Activated B cell treated with CpG ODN at 0.5 μM for 24 hours (primary cell): Measurements from ENCODE around the gene TSPAN9. TPM values are rescaled to one million over a fixed set of nuclear protein-coding genes. Genes with fewer than 3 reads are reported as not detected.

ENCODE experiments used
- ATAC-seq: fragments of 200-7000 bp; cut with Tn5 transposase; one replicate; pipeline ENCODE4 v1.10.0; 2021; ENCODE audit warnings: low read depth, mild to moderate bottlenecking, moderate library complexity
- CTCF ChIA-PET: fragments of 350-600 bp; sonication (Branson Sonifier 250); formaldehyde crosslinking; loops from one replicate; lab custom pipeline; 2021; ENCODE audit warnings: antibody characterized with exemption; lab: Charles Lee
- POLR2A ChIA-PET: fragments of 350-600 bp; sonication (Branson Sonifier 250); formaldehyde crosslinking; loops from one replicate; lab custom pipeline; 2021; ENCODE audit warnings: antibody characterized with exemption; lab: Charles Lee
- DNase-seq: peaks from one replicate; pipeline ENCODE4 v3.0.0; 2022
- H3K27ac Mint-ChIP-seq: one replicate; pipeline ENCODE4 v1.8.0; 2020; ENCODE audit warnings: mixed read lengths
- H3K27me3 Mint-ChIP-seq: one replicate; pipeline ENCODE4 v1.8.0; 2021; ENCODE audit warnings: mixed read lengths
- H3K36me3 Mint-ChIP-seq: one replicate; pipeline ENCODE4 v1.8.0; 2021; ENCODE audit warnings: low read depth, mixed read lengths
- H3K4me1 Mint-ChIP-seq: one replicate; pipeline ENCODE4 v1.8.0; 2021; ENCODE audit warnings: mixed read lengths
- H3K4me3 Mint-ChIP-seq: one replicate; pipeline ENCODE4 v1.8.0; 2020; ENCODE audit warnings: mild to moderate bottlenecking, mixed read lengths
- H3K9me3 Mint-ChIP-seq: one replicate; pipeline ENCODE4 v1.8.0; 2020; ENCODE audit warnings: mixed read lengths
- intact Hi-C: fragments of 100-400 bp; cut with micrococcal nuclease; formaldehyde crosslinking; loops from one replicate; pipeline ENCODE4 v1.15.1; 2024
- total RNA-seq: library from RNA; stranded (reverse); gene quantifications from 2 replicates; pipeline ENCODE4 v1.2.3, GENCODE V29; 2022
- TF ChIP-seq, protein P1 (sequence below): fragments of 200-600 bp; IDR thresholded peaks from one replicate; pipeline ENCODE4 v1.8.0; 2022; ENCODE audit warnings: antibody characterized with exemption, mild to moderate bottlenecking

The TSPAN9 gene
- total RNA-seq, 1 donor from 2014 or later: 0.20 TPM

DNA sequence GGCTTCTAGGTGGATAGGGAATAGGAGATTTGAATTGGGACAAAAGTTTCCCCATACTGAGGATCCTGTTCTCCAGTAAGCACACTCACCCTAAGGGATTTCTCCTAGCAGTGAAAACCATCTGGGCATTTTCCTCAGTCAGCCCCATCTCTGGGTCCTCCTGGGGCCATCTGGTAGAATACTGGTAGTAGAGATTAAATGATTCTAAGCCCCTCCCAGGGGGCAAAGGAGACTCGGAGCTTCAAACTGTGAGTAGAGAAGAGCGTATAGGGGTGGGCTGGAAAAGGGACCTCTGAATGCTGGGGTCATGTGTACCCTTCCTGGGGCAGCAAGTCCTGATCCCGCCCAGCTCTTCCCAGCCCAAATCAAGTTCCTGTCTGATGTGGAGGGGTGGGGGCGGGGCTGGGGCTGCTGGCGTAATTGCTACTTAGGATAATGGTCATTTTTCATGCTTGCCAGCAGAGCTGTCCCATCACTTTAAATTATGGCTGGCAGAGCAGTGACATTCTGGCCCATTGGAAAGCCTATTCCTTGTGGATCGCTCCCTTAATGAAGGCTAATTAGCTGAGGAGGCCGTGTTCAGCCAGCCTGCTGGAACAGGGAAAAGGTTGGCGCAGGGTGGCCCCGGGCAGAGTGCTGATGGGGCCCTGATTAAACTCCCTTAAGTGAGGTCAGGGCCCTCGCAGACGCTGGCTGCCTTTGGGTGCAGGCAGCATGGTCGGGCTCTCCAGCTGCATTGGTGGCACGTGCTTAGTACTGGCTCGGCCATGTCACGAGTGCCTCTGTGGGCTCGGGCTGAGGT is 127.8 kb downstream of the TSPAN9 start:
- ATAC-seq (no peak), DNase-seq (no peak)
- ChIA-PET CTCF (no interaction called here), POLR2A (no interaction called here)
- Mint-ChIP-seq H3K4me3 (no peak overlapping the region), H3K36me3 (no peaks in the 10 kb centered on the region), H3K27ac (no peak overlapping the region), H3K27me3 (peaks cover 45% of the 10 kb centered on the region), H3K9me3 (no peaks in the 10 kb centered on the region), H3K4me1 (peaks cover 6% of the 10 kb centered on the region)
- intact Hi-C loops: loop anchor here (5.0 kb wide), 1 partner anchor 72 kb away; no protein-coding TSS in a partner anchor
- TF ChIP-seq, protein P1, sequence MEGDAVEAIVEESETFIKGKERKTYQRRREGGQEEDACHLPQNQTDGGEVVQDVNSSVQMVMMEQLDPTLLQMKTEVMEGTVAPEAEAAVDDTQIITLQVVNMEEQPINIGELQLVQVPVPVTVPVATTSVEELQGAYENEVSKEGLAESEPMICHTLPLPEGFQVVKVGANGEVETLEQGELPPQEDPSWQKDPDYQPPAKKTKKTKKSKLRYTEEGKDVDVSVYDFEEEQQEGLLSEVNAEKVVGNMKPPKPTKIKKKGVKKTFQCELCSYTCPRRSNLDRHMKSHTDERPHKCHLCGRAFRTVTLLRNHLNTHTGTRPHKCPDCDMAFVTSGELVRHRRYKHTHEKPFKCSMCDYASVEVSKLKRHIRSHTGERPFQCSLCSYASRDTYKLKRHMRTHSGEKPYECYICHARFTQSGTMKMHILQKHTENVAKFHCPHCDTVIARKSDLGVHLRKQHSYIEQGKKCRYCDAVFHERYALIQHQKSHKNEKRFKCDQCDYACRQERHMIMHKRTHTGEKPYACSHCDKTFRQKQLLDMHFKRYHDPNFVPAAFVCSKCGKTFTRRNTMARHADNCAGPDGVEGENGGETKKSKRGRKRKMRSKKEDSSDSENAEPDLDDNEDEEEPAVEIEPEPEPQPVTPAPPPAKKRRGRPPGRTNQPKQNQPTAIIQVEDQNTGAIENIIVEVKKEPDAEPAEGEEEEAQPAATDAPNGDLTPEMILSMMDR: no peak

DNA sequence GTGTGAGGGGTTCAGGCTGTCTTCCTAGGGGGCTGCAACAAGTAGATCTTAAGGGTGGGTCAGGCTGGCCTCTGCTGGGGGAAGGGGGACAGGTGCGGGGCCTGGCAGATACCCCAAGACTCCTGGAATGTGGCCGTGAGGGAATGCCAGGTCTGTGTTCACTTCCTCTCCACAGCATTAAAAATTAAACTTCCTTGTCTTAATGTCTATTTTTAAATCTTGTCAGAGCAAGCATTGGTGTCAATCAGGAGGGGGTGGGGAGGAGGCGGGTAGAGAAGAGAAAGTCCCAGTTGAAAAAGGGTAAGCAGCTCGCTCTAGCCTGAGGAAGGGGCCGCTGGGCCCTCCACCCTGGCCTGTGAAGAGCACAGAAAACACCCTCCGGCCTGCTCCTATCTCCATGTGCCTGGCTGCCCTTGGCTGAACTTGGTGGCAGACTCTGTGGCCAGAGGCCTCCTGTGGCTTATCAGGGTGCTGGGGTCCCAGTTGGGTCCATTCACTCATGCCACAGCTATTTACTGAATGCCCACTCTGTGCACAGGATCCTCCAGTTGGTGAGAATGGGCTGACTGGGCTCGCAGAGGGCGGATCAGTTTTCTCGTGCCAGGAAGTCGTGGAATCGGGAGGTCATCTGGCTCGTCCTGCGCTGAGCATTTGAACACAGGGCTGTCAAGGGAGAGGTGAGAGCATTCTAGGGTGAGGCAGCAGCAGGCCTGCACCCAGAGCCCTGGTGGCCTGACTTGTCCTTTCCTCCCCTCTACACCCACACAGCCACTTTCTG is 128.8 kb downstream of the TSPAN9 start:
- POLR2A ChIA-PET: no interaction called here
- CTCF ChIA-PET: interaction anchor here (1.1 kb wide), 1 partner anchor 69 kb away, joined by 4 read pairs; no protein-coding TSS in a partner anchor
- DNase-seq (no peak), ATAC-seq (no peak)
- intact Hi-C loops: no loop called here
- TF ChIP-seq, protein P1: no peak
- no peaks in the 10 kb centered on the region for H3K9me3 Mint-ChIP-seq
- no peak overlapping the region for H3K27ac Mint-ChIP-seq
- peaks cover 5% of the 10 kb centered on the region for H3K4me1 Mint-ChIP-seq
- no peak overlapping the region for H3K4me3 Mint-ChIP-seq
- H3K36me3 Mint-ChIP-seq: no peaks in the 10 kb centered on the region
- peaks cover 44% of the 10 kb centered on the region for H3K27me3 Mint-ChIP-seq

DNA sequence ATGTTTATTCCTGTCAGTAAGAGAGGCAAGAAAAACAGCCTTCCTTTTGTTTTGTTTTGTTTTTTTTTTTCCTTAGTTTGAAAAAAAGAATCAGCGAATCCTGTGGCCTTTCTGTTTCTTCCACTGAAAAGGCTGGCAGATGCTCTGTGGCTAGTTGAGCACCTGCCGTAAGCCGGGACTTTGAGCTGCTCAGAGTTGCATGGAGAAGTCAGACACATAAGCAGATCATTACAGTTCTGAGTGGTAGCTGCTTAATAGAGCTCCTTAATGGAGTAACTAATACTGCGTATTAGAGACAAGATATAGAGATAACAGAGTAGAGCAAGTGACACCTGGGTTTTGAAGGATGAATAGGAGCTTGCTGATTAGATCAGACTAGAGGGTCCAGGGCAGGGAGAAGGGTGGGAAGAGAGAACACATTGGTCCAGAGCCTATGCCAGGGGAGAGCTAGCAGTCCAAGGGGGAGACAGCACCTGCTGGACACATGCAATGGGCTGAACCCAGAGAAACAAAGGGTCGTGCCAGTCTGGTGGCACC is 129.4 kb downstream of the TSPAN9 start:
- H3K27ac Mint-ChIP-seq: no peak overlapping the region
- TF ChIP-seq, protein P1: no peak
- H3K27me3 Mint-ChIP-seq: peaks cover 38% of the 10 kb centered on the region
- no peaks in the 10 kb centered on the region for H3K36me3 Mint-ChIP-seq
- DNase-seq (no peak), ATAC-seq (no peak)
- H3K9me3 Mint-ChIP-seq: no peaks in the 10 kb centered on the region
- CTCF ChIA-PET: interaction anchor here (1.1 kb wide), 1 partner anchor 69 kb away, joined by 4 read pairs; no protein-coding TSS in a partner anchor
- H3K4me3 Mint-ChIP-seq: no peak overlapping the region
- POLR2A ChIA-PET: no interaction called here
- H3K4me1 Mint-ChIP-seq: no peaks in the 10 kb centered on the region
- intact Hi-C loops: no loop called here

- ChIA-PET CTCF (interaction anchor here (1.1 kb wide), 1 partner anchor 68 kb away, joined by 4 read pairs; no protein-coding TSS in a partner anchor), POLR2A (no interaction called here)
- Mint-ChIP-seq H3K27ac (no peak overlapping the region), H3K4me3 (no peak overlapping the region), H3K4me1 (no peaks in the 10 kb centered on the region), H3K36me3 (no peaks in the 10 kb centered on the region), H3K9me3 (no peaks in the 10 kb centered on the region), H3K27me3 (peaks cover 32% of the 10 kb centered on the region)
- ATAC-seq: no peak
- TF ChIP-seq, protein P1: no peak
- intact Hi-C loops: no loop called here
- no peak for DNase-seq
These were observed 130.0 kb downstream of the TSPAN9 start for GRCh38 chr12:3207175-3207574.

- no peaks in the 10 kb centered on the region for H3K4me1 Mint-ChIP-seq
- H3K4me3 Mint-ChIP-seq: no peak overlapping the region
- intact Hi-C loops: no loop called here
- H3K27ac Mint-ChIP-seq: no peak overlapping the region
- DNase-seq (no peak), ATAC-seq (no peak)
- H3K27me3 Mint-ChIP-seq: peaks cover 29% of the 10 kb centered on the region
- no peaks in the 10 kb centered on the region for H3K9me3 Mint-ChIP-seq
- ChIA-PET CTCF (no interaction called here), POLR2A (no interaction called here)
- TF ChIP-seq, protein P1: no peak
- no peaks in the 10 kb centered on the region for H3K36me3 Mint-ChIP-seq
These were observed 130.7 kb downstream of the TSPAN9 start for GRCh38 chr12:3207858-3208257.
